GM12873 (cell line): ENCODE results near the gene KCNMA1.

Source experiments
- CTCF ChIP-seq: IDR thresholded peaks from 2 replicates; pipeline ENCODE4 v1.5.1; 2012; ENCODE audit warnings: low read depth, mild to moderate bottlenecking, moderate library complexity, low read length, control low read depth; ENCODE audit not compliant: insufficient read depth; ENCODE audit errors: missing control alignments

Gene KCNMA1

DNA sequence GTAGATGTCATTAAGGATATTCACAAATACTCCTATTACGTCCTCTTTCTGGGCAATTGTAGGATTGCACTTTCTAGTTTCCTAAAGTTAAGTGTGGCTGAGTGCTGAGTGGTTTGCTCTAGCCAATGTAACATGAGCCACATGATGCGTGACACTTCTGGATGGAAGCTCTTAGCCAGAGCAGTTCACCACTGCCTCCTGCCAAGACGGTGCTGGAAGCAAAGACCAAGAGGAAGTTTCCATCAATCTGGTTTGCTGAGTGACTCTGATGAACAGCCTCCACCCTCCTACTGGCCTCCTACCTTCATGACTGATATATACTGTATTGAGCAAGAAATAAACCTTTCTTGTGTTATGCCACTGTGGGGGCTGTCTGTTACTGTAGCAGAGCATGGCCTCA lies 318.1 kb downstream of the KCNMA1 start:
- no peak for TF ChIP-seq CTCF

DNA sequence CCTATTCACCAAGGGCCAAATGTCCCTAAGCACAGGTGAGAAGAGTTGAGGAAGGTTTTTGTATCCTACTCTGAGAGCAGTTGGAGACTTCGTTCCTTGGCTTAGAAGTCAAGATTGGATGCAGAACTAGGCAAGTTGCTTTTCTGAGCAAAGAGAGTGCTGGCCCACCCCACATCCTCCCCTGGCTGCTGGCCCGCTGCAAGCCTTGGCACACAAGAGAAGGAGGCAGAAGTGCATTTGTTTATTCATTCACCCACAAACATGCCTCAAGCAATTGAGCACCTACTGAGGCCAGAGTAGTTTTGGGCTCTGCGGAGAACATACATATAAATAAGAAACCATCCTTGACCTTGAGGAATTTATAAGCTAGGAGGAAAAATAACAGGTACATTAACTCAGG lies 318.9 kb downstream of the KCNMA1 start:
- TF ChIP-seq CTCF: no peak

DNA sequence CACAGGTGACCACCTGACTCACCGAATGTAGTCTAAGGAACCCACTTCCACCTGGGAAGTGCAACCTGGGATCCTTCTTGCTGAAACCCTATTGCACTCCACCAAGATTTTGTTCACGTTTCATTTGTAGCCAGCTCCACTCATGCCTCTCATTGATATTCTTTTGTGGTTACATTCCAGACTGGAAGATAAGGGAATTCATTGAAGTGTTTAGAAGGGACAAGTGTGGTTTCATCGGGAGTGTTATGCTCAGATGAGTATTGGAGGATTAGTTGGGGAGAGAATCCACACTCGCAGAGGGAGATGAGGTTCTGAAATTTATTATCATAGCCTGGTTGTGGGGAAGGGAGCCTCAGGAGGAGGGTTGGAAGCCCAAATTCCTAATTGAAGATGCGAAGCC lies 320.4 kb downstream of the KCNMA1 start:
- no peak for TF ChIP-seq CTCF

DNA sequence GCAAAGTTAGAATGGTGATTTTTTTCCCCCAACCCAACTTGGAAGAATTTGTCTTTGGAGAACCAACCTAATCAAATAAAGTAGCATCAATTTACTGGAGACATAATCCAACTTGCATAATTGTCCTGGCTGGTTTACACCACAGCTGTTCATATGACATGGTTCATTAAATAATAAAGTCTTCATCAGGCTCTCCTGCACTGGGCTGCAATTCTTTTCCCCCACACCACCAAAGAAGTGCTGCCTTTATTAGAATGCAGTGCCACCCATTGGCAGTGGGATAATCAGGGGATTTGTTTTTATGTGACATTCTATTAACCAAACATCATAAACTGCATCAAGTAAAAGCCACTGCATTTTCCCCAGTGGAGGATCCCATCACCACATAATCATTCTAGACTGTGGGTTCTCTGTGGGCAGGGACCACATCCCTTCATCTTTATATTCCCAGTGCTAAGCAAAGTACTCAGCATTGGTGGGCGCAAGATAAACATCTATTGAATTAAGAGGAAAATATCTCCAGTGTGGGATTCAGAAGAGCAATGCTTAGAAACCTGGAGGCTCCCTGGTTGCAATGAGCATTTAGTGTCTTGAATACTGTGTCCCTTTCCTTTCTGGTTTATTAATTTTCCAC lies 322.0 kb downstream of the KCNMA1 start:
- TF ChIP-seq CTCF: no peak

GRCh38 chr10:77313066-77313750 lies 324.4 kb downstream of the KCNMA1 start:
- TF ChIP-seq CTCF: no peak

DNA sequence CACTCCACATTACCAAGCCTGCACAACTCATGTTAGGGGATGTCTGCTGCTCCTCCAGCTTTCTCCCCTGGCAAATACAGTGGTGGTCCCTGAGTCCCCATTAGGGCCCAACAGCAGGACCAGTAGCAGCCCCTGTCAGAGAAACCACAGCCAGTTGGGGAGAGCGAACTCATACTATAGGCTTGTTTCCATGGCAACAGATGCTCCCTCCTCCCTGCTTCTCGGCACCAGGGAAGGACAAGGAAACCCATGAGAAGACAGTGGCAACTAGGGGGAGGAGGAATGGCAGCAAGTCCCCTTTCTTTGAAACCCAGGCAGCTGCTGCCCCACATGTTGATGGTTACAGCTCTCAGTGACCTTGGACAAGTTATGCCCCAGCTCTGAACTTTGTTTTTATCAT lies 326.4 kb downstream of the KCNMA1 start:
- no peak for TF ChIP-seq CTCF

DNA sequence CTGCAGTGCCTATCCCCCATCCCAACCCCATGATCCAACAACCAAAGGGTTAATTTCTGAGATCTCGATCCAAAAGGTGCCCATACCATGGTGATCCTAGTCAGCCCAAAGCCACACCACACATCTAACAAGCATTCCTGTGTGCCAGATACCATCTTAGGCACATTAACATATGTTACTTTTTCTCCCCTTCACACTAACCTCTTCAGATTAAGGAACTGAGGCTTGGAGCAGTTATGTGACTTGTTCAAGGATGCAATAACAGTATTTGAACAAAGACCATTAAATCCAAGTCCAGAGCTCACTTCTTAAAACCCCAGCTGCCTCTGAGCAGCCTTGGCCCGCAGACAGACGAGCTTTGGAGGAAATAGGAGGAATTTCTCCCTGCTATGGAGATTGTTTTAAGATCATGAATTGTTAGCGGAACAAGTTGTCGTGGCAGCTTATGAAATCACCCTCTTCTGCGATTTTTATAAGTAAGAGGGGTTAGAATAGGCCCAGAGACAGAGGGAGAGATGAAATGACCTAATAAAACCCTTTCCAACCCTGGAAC lies 327.2 kb downstream of the KCNMA1 start:
- no peak for TF ChIP-seq CTCF
